ENCODE results near the gene PPP5C.

DNA sequence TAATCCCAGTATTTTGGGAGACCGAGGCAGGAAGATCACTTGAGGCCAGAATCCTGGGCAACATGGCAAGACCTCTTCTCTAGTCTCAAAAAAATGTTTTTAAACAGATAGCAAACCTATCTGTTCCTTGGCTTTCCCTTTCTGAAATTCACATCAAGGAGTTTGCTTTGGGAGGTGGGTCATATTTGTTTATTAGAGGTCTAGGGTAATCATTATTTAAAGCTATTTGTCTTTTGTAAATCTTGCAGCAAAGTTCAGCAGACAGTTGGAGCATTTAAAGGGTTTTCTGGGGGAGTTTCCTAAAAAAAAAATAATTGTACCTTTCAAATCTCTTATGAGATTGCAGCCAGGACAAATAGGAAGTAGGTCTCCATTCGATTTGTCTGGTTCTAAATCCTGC lies 17.5 kb downstream of the PPP5C start:
- no peak for TF ChIP-seq POLR2AphosphoS5 (IDR thresholded peaks at IDR 0.05; ENCODE audit: low read depth, low read length)
- no peak for TF ChIP-seq TCF7L2 (IDR thresholded peaks at IDR 0.05; ENCODE audit: borderline replicate concordance, extremely low read depth, insufficient read depth, insufficient read length)
- no peak for TF ChIP-seq POLR2A (IDR thresholded peaks at IDR 0.05; ENCODE audit: borderline replicate concordance, extremely low read depth, insufficient read depth, insufficient read length)
- TF ChIP-seq, protein P1, sequence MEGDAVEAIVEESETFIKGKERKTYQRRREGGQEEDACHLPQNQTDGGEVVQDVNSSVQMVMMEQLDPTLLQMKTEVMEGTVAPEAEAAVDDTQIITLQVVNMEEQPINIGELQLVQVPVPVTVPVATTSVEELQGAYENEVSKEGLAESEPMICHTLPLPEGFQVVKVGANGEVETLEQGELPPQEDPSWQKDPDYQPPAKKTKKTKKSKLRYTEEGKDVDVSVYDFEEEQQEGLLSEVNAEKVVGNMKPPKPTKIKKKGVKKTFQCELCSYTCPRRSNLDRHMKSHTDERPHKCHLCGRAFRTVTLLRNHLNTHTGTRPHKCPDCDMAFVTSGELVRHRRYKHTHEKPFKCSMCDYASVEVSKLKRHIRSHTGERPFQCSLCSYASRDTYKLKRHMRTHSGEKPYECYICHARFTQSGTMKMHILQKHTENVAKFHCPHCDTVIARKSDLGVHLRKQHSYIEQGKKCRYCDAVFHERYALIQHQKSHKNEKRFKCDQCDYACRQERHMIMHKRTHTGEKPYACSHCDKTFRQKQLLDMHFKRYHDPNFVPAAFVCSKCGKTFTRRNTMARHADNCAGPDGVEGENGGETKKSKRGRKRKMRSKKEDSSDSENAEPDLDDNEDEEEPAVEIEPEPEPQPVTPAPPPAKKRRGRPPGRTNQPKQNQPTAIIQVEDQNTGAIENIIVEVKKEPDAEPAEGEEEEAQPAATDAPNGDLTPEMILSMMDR (IDR thresholded peaks at IDR 0.05 in 2 of 3, conservative IDR thresholded peaks at IDR 0.05 in 1 of 3; ENCODE audit: borderline replicate concordance in 1 of 3, insufficient read depth in 1 of 3, low read depth in 2 of 3, low read length in 2 of 3) = no peak
- TF ChIP-seq CEBPB (IDR thresholded peaks at IDR 0.05; ENCODE audit: low read depth) = no peak
- no peak for TF ChIP-seq EZH2 (IDR thresholded peaks at IDR 0.05)
- TF ChIP-seq SIN3A (IDR thresholded peaks at IDR 0.05; ENCODE audit: low read depth) = no peak
- no peak for TF ChIP-seq ZFX (IDR thresholded peaks at IDR 0.05)
- no peak for TF ChIP-seq EZH2phosphoT487 (IDR thresholded peaks at IDR 0.05; ENCODE audit: borderline replicate concordance)
- no peak for TF ChIP-seq JUND (IDR thresholded peaks at IDR 0.05)
- TF ChIP-seq YY1 (IDR thresholded peaks at IDR 0.05; ENCODE audit: extremely low read depth, insufficient replicate concordance, low read depth, low read length) = no peak

All from HCT116 (cell line).